MCF 10A (cell line): Measurements from ENCODE around the gene C4orf46. TPM values are rescaled to one million over a fixed set of nuclear protein-coding genes. Genes with fewer than 3 reads are reported as not detected.

Experiments
- BruUV-seq: library from RNA; stranded (reverse); fragments of 400-500 nt; replicated peaks from 2 replicates; lab custom pipeline; 2021; lab: Mats Ljungman, UMichigan
- CTCF ChIA-PET: fragments of 300-600 bp; sonication (Branson Sonifier 250); formaldehyde crosslinking; extraction: SDS; loops from one replicate; lab custom pipeline; 2021; ENCODE audit warnings: antibody characterized with exemption, inconsistent platforms; lab: Yijun Ruan, JAX
- POLR2A ChIA-PET: fragments of 300-600, 350-650 bp; sonication (Branson Sonifier 250); formaldehyde crosslinking; extraction: SDS; loops from one replicate; lab custom pipeline; 2020; ENCODE audit warnings: antibody characterized with exemption, inconsistent platforms; lab: Yijun Ruan, JAX
- DNase-seq: peaks from one replicate; pipeline ENCODE4 v3.0.0-alpha.2; 2018; ENCODE audit not compliant: unreplicated experiment
- H3K27ac Mint-ChIP-seq: one replicate; pipeline ENCODE4 v1.8.0; 2022; ENCODE audit warnings: mild to moderate bottlenecking, low read depth, mixed read lengths; ENCODE audit not compliant: unreplicated experiment
- H3K27me3 Mint-ChIP-seq: one replicate; pipeline ENCODE4 v1.8.0; 2022; ENCODE audit warnings: mixed read lengths; ENCODE audit not compliant: insufficient read depth, unreplicated experiment
- H3K36me3 Mint-ChIP-seq: one replicate; pipeline ENCODE4 v1.8.0; 2022; ENCODE audit warnings: mild to moderate bottlenecking, moderate library complexity, mixed read lengths; ENCODE audit not compliant: insufficient read depth, unreplicated experiment
- H3K4me1 Mint-ChIP-seq: one replicate; pipeline ENCODE4 v1.8.0; 2022; ENCODE audit warnings: mixed read lengths; ENCODE audit not compliant: insufficient read depth, unreplicated experiment
- H3K4me3 Mint-ChIP-seq: one replicate; pipeline ENCODE4 v1.8.0; 2022; ENCODE audit warnings: mild to moderate bottlenecking, moderate library complexity, mixed read lengths; ENCODE audit not compliant: unreplicated experiment
- H3K9me3 Mint-ChIP-seq: one replicate; pipeline ENCODE4 v1.8.0; 2022; ENCODE audit warnings: mixed read lengths; ENCODE audit not compliant: unreplicated experiment
- intact Hi-C: fragments of 100-400 bp; cut with micrococcal nuclease; formaldehyde crosslinking; loops from 2 replicates; pipeline ENCODE4 v1.14.1; 2022
- total RNA-seq: library from RNA; stranded (reverse); gene quantifications from 2 replicates; pipeline ENCODE4 v1.2.3, GENCODE V29; 2022
- TF ChIP-seq, protein P1 (sequence below): fragments of 200-600 bp; IDR thresholded peaks from one replicate; pipeline ENCODE4 v1.8.0; 2022; ENCODE audit warnings: antibody characterized with exemption, mild to moderate bottlenecking; ENCODE audit not compliant: unreplicated experiment

The C4orf46 gene
- total RNA-seq, 1 experiment from 2014 or later, result 7.0 TPM

DNA sequence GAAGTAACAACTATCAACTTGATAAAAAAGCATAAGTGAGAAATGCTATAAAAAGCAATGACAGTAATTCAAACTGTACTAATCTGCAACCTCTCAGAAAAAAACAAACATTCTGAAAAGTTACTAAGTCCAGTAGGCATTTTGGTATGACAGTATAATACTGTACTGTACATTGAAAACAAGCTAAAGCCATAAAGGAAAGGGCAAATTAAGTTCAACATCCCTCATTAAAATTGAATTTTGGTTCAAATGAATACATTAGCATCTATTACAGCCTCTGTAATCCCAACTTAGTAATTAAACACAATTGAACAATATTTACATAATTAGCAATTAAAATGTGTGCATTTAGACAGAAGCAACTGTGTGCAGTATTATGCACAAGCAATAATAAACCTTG lies 53.7 kb downstream of the C4orf46 start:
- intact Hi-C loops, result no loop called here
- H3K27ac Mint-ChIP-seq, result no peak overlapping the region

More for the DNA sequence above, 53.7 kb downstream of the C4orf46 start:
- DNase-seq, result no peak
- Mint-ChIP-seq H3K4me1 (no peaks in the 10 kb centered on the region), H3K9me3 (no peaks in the 10 kb centered on the region), H3K27me3 (no peaks in the 10 kb centered on the region), H3K4me3 (no peak overlapping the region), H3K36me3 (peaks cover 13% of the 10 kb centered on the region)
- no TSS peak for BruUV-seq
- CTCF ChIA-PET, result interaction anchor here (0.6 to 0.7 kb wide), 2 partner anchors 233 to 383 kb away, joined by 3 read pairs; no protein-coding TSS in a partner anchor
- TF ChIP-seq, protein P1, sequence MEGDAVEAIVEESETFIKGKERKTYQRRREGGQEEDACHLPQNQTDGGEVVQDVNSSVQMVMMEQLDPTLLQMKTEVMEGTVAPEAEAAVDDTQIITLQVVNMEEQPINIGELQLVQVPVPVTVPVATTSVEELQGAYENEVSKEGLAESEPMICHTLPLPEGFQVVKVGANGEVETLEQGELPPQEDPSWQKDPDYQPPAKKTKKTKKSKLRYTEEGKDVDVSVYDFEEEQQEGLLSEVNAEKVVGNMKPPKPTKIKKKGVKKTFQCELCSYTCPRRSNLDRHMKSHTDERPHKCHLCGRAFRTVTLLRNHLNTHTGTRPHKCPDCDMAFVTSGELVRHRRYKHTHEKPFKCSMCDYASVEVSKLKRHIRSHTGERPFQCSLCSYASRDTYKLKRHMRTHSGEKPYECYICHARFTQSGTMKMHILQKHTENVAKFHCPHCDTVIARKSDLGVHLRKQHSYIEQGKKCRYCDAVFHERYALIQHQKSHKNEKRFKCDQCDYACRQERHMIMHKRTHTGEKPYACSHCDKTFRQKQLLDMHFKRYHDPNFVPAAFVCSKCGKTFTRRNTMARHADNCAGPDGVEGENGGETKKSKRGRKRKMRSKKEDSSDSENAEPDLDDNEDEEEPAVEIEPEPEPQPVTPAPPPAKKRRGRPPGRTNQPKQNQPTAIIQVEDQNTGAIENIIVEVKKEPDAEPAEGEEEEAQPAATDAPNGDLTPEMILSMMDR, result no peak
- POLR2A ChIA-PET, result no interaction called here

Other genes starting within 250 kb of the C4orf46 start
- gene RXFP1, start 150.0 kb downstream of the C4orf46 start, total RNA-seq, result 3.9 and 4.7 TPM in 2 replicates
- gene ETFDH, start 409 bp upstream of the C4orf46 start, total RNA-seq, result 15.8 and 19.2 TPM in 2 replicates
- gene PPID, start 51.5 kb upstream of the C4orf46 start, total RNA-seq, result 29.2 and 36.6 TPM in 2 replicates
- gene FNIP2, start 97.1 kb upstream of the C4orf46 start, total RNA-seq, result 6.4 and 9.3 TPM in 2 replicates